Measurements from ENCODE around the gene KCNH2.

- TF ChIP-seq CTCF (IDR thresholded peaks at IDR 0.05) (no peak), EZH2 (IDR thresholded peaks at IDR 0.05; ENCODE audit: borderline replicate concordance, insufficient read depth, low read depth, low read length, poor library complexity, severe bottlenecking) (no peak)
Measured at GRCh38 chr7:151013356-151013732, 35.2 kb upstream of the KCNH2 start.
